PC-3 (cell line): ENCODE data around the gene TMEM158. TPM values are rescaled to one million over a fixed set of nuclear protein-coding genes. Genes with fewer than 3 reads are reported as not detected.
A peak's percentile ranks its signal among the peaks of the same experiment; 100 is the strongest.

Source experiments
- ATAC-seq: fragments of 200-7000 bp; cut with Tn5 transposase; 2 replicates; pipeline ENCODE4 v1.9.1; 2020; ENCODE audit warnings: mild to moderate bottlenecking, moderate library complexity
- BruUV-seq: library from RNA; stranded (reverse); fragments of 400-500 nt; replicated peaks from 2 replicates; lab custom pipeline; 2021; lab: Mats Ljungman, UMichigan
- CTCF ChIA-PET: fragments of 300-600 bp; sonication (Branson Sonifier 250); formaldehyde crosslinking; loops from one replicate; lab custom pipeline; 2022; ENCODE audit warnings: antibody characterized with exemption; lab: Charles Lee
- POLR2A ChIA-PET: fragments of 300-600 bp; sonication (Branson Sonifier 250); formaldehyde crosslinking; loops from one replicate; lab custom pipeline; 2022; ENCODE audit warnings: antibody characterized with exemption; ENCODE audit not compliant: unreplicated experiment; lab: Charles Lee
- DNase-seq: peaks from one replicate; pipeline ENCODE4 v3.0.0-alpha.2; 2015
- H2AFZ ChIP-seq: fragments of 300-600 bp; sonication (generic); 2 replicates; pipeline ENCODE4 v1.6.0; 2016; ENCODE audit warnings: antibody characterized with exemption, low read length
- H3F3A ChIP-seq: fragments of 300-600 bp; sonication (generic); one replicate; pipeline ENCODE4 v1.6.0; 2017; ENCODE audit warnings: antibody characterized with exemption, low read length, control low read depth, mild to moderate bottlenecking; ENCODE audit not compliant: unreplicated experiment
- H3K27ac ChIP-seq: fragments of 300-600 bp; sonication (generic); 2 replicates; pipeline ENCODE4 v1.5.1; 2016; ENCODE audit warnings: mild to moderate bottlenecking, low read length
- H3K27me3 ChIP-seq: fragments of 300-600 bp; sonication (generic); 2 replicates; pipeline ENCODE4 v1.6.1; 2016; ENCODE audit warnings: low read length, mixed read lengths
- H3K36me3 ChIP-seq: fragments of 300-600 bp; sonication (generic); 2 replicates; pipeline ENCODE4 v1.6.1; 2016; ENCODE audit warnings: low read depth, mixed run types, low read length, mixed read lengths
- H3K4me1 ChIP-seq: fragments of 300-600 bp; sonication (generic); 2 replicates; pipeline ENCODE4 v1.5.1; 2016; ENCODE audit warnings: low read length; ENCODE audit not compliant: insufficient read depth
- H3K4me2 ChIP-seq: fragments of 300-600 bp; sonication (generic); 2 replicates; pipeline ENCODE4 v1.6.0; 2016; ENCODE audit warnings: low read length
- H3K4me3 ChIP-seq: fragments of 300-600 bp; sonication (generic); 2 replicates; pipeline ENCODE4 v1.5.1; 2016; ENCODE audit warnings: mild to moderate bottlenecking, low read length, mixed read lengths
- H3K79me2 ChIP-seq: fragments of 300-600 bp; sonication (generic); 2 replicates; pipeline ENCODE4 v1.6.1; 2017; ENCODE audit warnings: low read length, mixed read lengths
- H3K9ac ChIP-seq: fragments of 300-600 bp; sonication (generic); 2 replicates; pipeline ENCODE4 v1.6.0; 2016; ENCODE audit warnings: mild to moderate bottlenecking, low read length
- H3K9me2 ChIP-seq: fragments of 300-600 bp; sonication (generic); replicated peaks from 2 replicates; pipeline ENCODE4 v1.6.1; 2016; ENCODE audit warnings: mixed run types, low read length, mixed read lengths
- H3K9me3 ChIP-seq: fragments of 300-600 bp; sonication (generic); 2 replicates; pipeline ENCODE4 v1.6.1; 2016; ENCODE audit warnings: low read length, mixed read lengths
- H4K20me1 ChIP-seq: fragments of 300-600 bp; sonication (generic); 2 replicates; pipeline ENCODE4 v1.6.1; 2016; ENCODE audit warnings: low read length, mixed read lengths
- CTCF ChIP-seq: fragments of 300-600 bp; sonication (generic); conservative IDR thresholded peaks from 2 replicates; pipeline ENCODE4 v1.5.1; 2017; ENCODE audit warnings: antibody characterized with exemption, low read depth, mild to moderate bottlenecking, low read length
- EZH2 ChIP-seq: fragments of 300-600 bp; sonication (generic); IDR thresholded peaks from one replicate; pipeline ENCODE4 v1.6.1; 2017; ENCODE audit warnings: antibody characterized with exemption, mild to moderate bottlenecking, low read length; ENCODE audit not compliant: unreplicated experiment
- EZH2phosphoT487 ChIP-seq: fragments of 300-600 bp; sonication (generic); IDR thresholded peaks from 2 replicates; pipeline ENCODE4 v1.6.1; 2018; ENCODE audit warnings: mild to moderate bottlenecking, antibody characterized with exemption, low read length, borderline replicate concordance
- intact Hi-C: fragments of 100-400 bp; cut with micrococcal nuclease; formaldehyde crosslinking; loops from 2 replicates; pipeline ENCODE4 v1.9.0; 2023
- total RNA-seq: library from RNA; depleted of rRNA; stranded (reverse); fragments of >200 nt; gene quantifications from 2 replicates; pipeline ENCODE4 v1.2.3, GENCODE V29; 2014

TMEM158 gene
- total RNA-seq, 1 experiment from 2014 or later, result 82.9 TPM

- Histone ChIP-seq H4K20me1 (no peaks in the 10 kb centered on the region), H3K36me3 (no peaks in the 10 kb centered on the region), H3K9me2 (no peaks in the 10 kb centered on the region), H3K9ac (no peak overlapping the region), H3K4me3 (no peak overlapping the region), H3K27me3 (no peaks in the 10 kb centered on the region), H3K4me1 (peaks cover 17% of the 10 kb centered on the region), H2AFZ (no peak overlapping the region), H3F3A (no peaks in the 10 kb centered on the region), H3K27ac (no peak overlapping the region), H3K9me3 (no peaks in the 10 kb centered on the region), H3K4me2 (no peak overlapping the region), H3K79me2 (no peaks in the 10 kb centered on the region)
- intact Hi-C loops, result no loop called here
- no TSS peak for BruUV-seq
- TF ChIP-seq CTCF (no peak), EZH2phosphoT487 (no peak), EZH2 (no peak)
- ATAC-seq (no peak), DNase-seq (no peak)
- ChIA-PET CTCF (no interaction called here), POLR2A (no interaction called here)
Observed at GRCh38 chr3:45180899-45181298, 45.2 kb downstream of the TMEM158 start.

GRCh38 chr3:45180051-45180450 is 46.0 kb downstream of the TMEM158 start:
- intact Hi-C loops, result no loop called here
- Histone ChIP-seq H2AFZ (no peak overlapping the region), H3K79me2 (no peaks in the 10 kb centered on the region), H3K27me3 (no peaks in the 10 kb centered on the region), H3K4me2 (no peak overlapping the region), H3F3A (no peaks in the 10 kb centered on the region), H3K27ac (no peak overlapping the region), H3K4me3 (no peak overlapping the region), H3K36me3 (no peaks in the 10 kb centered on the region), H3K9me3 (no peaks in the 10 kb centered on the region), H3K9ac (no peak overlapping the region), H3K9me2 (no peaks in the 10 kb centered on the region), H4K20me1 (no peaks in the 10 kb centered on the region), H3K4me1 (peaks cover 17% of the 10 kb centered on the region)
- CTCF ChIA-PET, result no interaction called here
- no peak for ATAC-seq
- no TSS peak for BruUV-seq
- TF ChIP-seq CTCF (no peak), EZH2 (no peak), EZH2phosphoT487 (no peak)
- peak; percentile 37 for DNase-seq
- POLR2A ChIA-PET, result no interaction called here

- TF ChIP-seq EZH2phosphoT487, result no peak
- TF ChIP-seq CTCF, result no peak
- TF ChIP-seq EZH2, result no peak
- POLR2A ChIA-PET, result no interaction called here
- BruUV-seq, result no TSS peak
- intact Hi-C loops, result no loop called here
- DNase-seq (no peak), ATAC-seq (no peak)
- Histone ChIP-seq H3K27ac (no peak overlapping the region), H3K4me2 (no peak overlapping the region), H3K79me2 (no peaks in the 10 kb centered on the region), H3K27me3 (no peaks in the 10 kb centered on the region), H4K20me1 (no peaks in the 10 kb centered on the region), H3K4me1 (peaks cover 17% of the 10 kb centered on the region), H3K36me3 (no peaks in the 10 kb centered on the region), H3K4me3 (no peak overlapping the region), H3F3A (no peaks in the 10 kb centered on the region), H2AFZ (no peak overlapping the region), H3K9me2 (no peaks in the 10 kb centered on the region), H3K9ac (no peak overlapping the region), H3K9me3 (no peaks in the 10 kb centered on the region)
- CTCF ChIA-PET, result no interaction called here
Observed at GRCh38 chr3:45179163-45179562, 46.9 kb downstream of the TMEM158 start.
